ENCODE results near the gene ST3GAL4. TPM values are rescaled to one million over a fixed set of nuclear protein-coding genes. Genes with fewer than 3 reads are reported as not detected.

ST3GAL4 gene
- total RNA-seq, 2 donors from 2014 or later: 29.2 to 192 TPM

- WGBS: 90% methylated on average over 12 of the region's 12 CpGs
- no peaks in the 10 kb centered on the region for H3K9me3 ChIP-seq
- intact Hi-C loops (cut with DNase I): no loop called here
- no peaks in the 10 kb centered on the region for H3K36me3 ChIP-seq
- no peaks in the 10 kb centered on the region for H3K4me1 ChIP-seq (replicated peaks)
- TF ChIP-seq CTCF (IDR thresholded peaks at IDR 0.05): no peak
- TF ChIP-seq POLR2AphosphoS5 (IDR thresholded peaks at IDR 0.05): no peak
- no peak for TF ChIP-seq POLR2A (IDR thresholded peaks at IDR 0.05)
- H3K27me3 ChIP-seq (replicated peaks; ENCODE audit: insufficient read depth): no peaks in the 10 kb centered on the region
- H3K4me3 ChIP-seq: no peak overlapping the region
- no peak overlapping the region for H3K27ac ChIP-seq
- no peak for DNase-seq (ENCODE audit: low spot score)
These were observed 79.5 kb downstream of the ST3GAL4 start for GRCh38 chr11:126434950-126435335.

- no peak overlapping the region for H3K4me3 ChIP-seq
- WGBS: 94% methylated on average over 7 of the region's 7 CpGs
- DNase-seq (ENCODE audit: low spot score): no peak
- H3K27ac ChIP-seq: no peak overlapping the region
- H3K4me1 ChIP-seq (replicated peaks): no peaks in the 10 kb centered on the region
- intact Hi-C loops (cut with DNase I): no loop called here
- no peaks in the 10 kb centered on the region for H3K27me3 ChIP-seq (replicated peaks; ENCODE audit: insufficient read depth)
- H3K36me3 ChIP-seq: no peaks in the 10 kb centered on the region
- TF ChIP-seq POLR2A (IDR thresholded peaks at IDR 0.05): no peak
- TF ChIP-seq CTCF (IDR thresholded peaks at IDR 0.05): no peak
- no peak for TF ChIP-seq POLR2AphosphoS5 (IDR thresholded peaks at IDR 0.05)
- no peaks in the 10 kb centered on the region for H3K9me3 ChIP-seq
These were observed 80.8 kb downstream of the ST3GAL4 start for GRCh38 chr11:126436209-126436755.

- Histone ChIP-seq H3K27ac (no peak overlapping the region), H3K9me3 (no peaks in the 10 kb centered on the region), H3K27me3 (replicated peaks; ENCODE audit: insufficient read depth) (no peaks in the 10 kb centered on the region), H3K4me3 (no peak overlapping the region), H3K36me3 (no peaks in the 10 kb centered on the region), H3K4me1 (replicated peaks) (no peaks in the 10 kb centered on the region)
- intact Hi-C loops (cut with DNase I): no loop called here
- TF ChIP-seq CTCF (IDR thresholded peaks at IDR 0.05): no peak
- no peak for TF ChIP-seq POLR2AphosphoS5 (IDR thresholded peaks at IDR 0.05)
- TF ChIP-seq POLR2A (IDR thresholded peaks at IDR 0.05): no peak
- DNase-seq (ENCODE audit: low spot score): no peak
- WGBS: 94% methylated on average over 5 of the region's 5 CpGs
These were observed 82.2 kb downstream of the ST3GAL4 start for GRCh38 chr11:126437731-126438130.

- intact Hi-C loops (cut with DNase I): no loop called here
- Histone ChIP-seq H3K27ac (no peak overlapping the region), H3K4me3 (no peak overlapping the region), H3K9me3 (no peaks in the 10 kb centered on the region), H3K27me3 (replicated peaks; ENCODE audit: insufficient read depth) (no peaks in the 10 kb centered on the region), H3K36me3 (no peaks in the 10 kb centered on the region), H3K4me1 (replicated peaks) (no peaks in the 10 kb centered on the region)
- DNase-seq (ENCODE audit: low spot score): no peak
- 57% methylated on average over 9 of the region's 9 CpGs for WGBS
- TF ChIP-seq CTCF (IDR thresholded peaks at IDR 0.05) (no peak), POLR2A (IDR thresholded peaks at IDR 0.05) (no peak), POLR2AphosphoS5 (IDR thresholded peaks at IDR 0.05) (no peak)
These were observed 82.8 kb downstream of the ST3GAL4 start for GRCh38 chr11:126438272-126438671.

- TF ChIP-seq CTCF (IDR thresholded peaks at IDR 0.05): no peak
- TF ChIP-seq POLR2AphosphoS5 (IDR thresholded peaks at IDR 0.05): no peak
- Histone ChIP-seq H3K36me3 (no peaks in the 10 kb centered on the region), H3K4me3 (no peak overlapping the region), H3K4me1 (replicated peaks) (no peaks in the 10 kb centered on the region), H3K27ac (no peak overlapping the region), H3K27me3 (replicated peaks; ENCODE audit: insufficient read depth) (no peaks in the 10 kb centered on the region), H3K9me3 (no peaks in the 10 kb centered on the region)
- DNase-seq (ENCODE audit: low spot score): no peak
- WGBS: 73% methylated on average over 5 of the region's 5 CpGs
- intact Hi-C loops (cut with DNase I): no loop called here
These were observed 83.2 kb downstream of the ST3GAL4 start for GRCh38 chr11:126438691-126439090.
